ENCODE data around the gene SLC9A8.

Gene SLC9A8

DNA sequence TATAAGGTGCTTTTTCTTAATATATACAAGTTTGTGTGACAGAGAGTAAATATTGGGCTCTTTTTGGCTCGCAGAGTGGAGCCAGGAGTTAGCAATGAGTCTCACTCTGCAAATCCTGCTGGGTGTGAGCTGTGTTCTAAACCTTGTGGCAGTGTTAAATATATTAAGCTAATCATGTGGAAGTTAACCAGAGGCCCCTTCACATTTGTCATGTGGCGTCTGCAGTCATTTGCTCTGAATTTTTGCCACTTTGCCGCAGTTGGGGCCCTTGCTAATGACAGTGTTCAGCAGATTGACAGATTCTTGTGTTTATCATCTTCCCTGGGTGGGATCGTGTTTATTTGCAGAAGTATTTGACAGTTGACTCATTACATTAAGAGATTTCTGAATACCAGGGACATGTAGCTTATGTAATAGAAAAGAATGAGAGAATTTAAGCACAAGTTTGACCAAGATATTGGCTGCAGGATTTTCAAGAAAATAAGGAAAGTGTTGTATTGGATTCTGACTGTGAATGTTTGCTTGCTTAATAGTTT is 64.8 kb downstream of the SLC9A8 start:
- no peak for DNase-seq (ENCODE audit: low spot score)

DNA sequence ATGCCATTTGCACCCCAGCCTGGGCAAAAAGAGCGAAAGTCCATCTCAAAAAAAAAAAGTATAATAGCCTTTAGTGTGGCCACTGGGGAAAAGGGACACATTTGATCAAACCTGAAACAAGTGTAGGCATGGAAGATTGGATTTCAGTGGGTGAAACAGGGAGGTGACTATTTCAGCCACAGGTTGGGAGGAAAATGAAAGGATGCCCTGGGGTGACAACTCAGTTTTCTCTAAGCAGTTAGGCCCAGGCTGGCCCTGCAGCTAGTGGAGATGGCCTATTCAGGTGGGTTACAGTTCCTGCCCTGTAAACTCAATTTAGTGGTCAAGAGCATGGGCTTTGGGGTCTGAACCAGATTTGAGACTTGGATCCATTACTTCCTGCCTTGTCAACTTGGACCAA is 66.3 kb downstream of the SLC9A8 start:
- no peak for DNase-seq (ENCODE audit: low spot score)

DNA sequence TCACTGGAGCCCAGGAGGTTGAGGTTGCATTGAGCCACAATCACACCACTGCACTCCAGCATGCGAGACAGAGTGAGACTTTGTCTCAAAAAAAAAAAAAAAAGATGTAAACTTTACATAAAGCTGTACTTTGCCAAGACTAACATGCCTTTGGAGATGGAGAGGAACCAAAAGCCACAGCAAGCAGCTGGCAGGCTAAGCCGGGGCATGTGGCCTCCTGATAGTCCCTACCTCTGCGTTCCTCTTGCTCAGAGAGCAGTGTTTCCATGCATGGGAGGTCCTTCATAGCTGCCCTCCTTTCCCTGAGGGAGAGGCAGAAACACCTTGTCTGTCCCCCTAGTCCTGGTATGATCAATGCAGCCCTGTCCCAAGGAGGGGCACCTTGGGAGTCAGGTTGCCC is 67.5 kb downstream of the SLC9A8 start:
- DNase-seq (ENCODE audit: low spot score), result no peak

DNA sequence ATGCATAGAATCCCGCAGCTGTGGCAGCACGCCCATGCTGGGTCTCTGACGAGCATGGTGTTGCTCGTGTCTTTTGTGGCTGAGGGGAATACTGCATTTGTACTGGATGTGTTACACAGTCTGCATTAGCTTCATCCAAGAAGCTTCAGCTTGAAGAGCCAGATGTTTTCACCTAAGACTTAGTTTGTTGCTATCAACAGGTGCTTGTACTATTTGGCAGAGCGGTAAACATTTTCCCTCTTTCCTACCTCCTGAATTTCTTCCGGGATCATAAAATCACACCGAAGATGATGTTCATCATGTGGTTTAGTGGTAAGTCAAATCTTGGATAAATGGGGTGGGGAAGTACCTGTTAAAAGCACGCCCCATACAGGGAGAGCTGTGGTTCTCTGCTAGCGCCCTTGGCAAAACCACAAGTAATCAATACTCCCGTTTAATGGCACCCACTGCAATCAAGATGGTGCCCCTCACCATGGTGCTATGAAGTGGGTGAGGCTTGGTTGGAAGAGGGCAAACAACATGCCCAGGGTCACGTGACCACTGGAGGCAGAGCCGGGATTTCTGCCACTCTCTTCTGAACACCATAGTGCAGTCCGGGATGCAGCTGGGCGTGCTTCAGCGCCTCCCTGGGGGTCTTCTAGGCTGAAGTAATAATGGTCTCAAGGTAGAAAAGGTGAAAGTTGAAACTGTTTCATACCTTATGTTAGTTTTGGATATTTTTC is 68.3 kb downstream of the SLC9A8 start:
- no peak for DNase-seq (ENCODE audit: low spot score)

DNA sequence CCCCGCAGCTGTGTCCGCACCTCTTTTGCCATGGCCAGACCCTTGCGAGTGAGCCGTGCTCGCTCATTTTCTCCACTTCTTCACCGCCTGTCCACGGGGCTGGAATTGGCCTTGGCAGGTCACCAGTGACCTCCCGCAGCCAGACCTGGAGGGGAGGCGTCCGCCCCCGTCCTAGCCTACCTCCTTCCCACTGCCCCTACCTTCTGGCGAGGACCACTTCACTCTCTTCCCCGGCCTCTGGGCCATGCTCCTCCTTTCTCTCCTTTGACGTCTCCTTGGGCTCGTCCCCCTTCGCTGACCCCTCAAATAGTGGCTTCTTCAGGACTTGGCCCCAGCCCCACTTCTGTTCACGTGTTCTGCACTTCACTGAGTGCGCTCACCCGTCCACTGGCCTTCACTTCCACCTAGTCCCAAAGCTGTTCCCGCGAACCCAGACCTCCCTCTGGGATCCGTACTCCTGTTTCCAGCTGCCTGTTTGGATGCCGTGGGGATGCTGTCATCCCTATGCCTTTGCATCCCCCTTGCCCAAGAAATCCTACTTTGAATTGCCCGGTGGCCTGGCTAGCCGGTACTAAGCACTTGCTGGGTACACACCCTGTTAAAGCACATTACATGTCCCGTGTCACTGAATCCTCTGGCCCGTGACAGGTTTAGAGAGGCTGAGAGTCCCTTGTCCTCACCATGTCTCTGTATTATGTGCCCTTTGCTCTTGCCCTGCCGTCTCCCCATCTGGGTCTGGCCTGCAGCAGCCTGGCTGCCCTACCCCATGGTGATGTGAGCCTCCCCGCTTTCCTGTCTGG is 69.7 kb downstream of the SLC9A8 start:
- no peak for DNase-seq (ENCODE audit: low spot score)

DNA sequence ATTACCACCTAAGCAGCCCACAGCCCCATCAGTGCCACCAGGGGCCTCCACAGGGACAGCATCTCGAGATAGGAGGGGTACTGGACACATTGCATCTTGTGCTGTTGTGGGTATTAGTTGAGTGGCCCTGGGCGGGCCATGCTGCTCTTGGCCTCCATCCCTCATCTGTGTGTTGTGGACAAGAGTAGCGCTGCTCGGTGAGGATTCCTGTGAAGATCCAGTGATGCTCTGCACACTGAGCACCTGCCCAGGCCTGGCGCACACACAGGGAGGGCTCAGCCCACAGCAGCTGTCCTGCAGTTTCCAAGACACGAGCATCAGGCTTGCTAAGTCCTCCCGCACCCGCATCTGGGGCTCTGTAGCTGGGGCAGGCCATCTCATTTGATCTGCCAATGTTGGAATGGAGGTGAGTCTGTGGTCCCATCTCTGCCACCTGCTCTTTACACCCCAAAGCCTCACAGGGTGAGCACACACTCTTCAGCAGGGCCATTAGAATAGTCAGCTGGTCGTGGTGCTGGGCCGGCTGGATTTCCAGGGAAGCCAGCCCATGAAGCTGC is 70.7 kb downstream of the SLC9A8 start:
- DNase-seq (ENCODE audit: low spot score), result no peak

DNA sequence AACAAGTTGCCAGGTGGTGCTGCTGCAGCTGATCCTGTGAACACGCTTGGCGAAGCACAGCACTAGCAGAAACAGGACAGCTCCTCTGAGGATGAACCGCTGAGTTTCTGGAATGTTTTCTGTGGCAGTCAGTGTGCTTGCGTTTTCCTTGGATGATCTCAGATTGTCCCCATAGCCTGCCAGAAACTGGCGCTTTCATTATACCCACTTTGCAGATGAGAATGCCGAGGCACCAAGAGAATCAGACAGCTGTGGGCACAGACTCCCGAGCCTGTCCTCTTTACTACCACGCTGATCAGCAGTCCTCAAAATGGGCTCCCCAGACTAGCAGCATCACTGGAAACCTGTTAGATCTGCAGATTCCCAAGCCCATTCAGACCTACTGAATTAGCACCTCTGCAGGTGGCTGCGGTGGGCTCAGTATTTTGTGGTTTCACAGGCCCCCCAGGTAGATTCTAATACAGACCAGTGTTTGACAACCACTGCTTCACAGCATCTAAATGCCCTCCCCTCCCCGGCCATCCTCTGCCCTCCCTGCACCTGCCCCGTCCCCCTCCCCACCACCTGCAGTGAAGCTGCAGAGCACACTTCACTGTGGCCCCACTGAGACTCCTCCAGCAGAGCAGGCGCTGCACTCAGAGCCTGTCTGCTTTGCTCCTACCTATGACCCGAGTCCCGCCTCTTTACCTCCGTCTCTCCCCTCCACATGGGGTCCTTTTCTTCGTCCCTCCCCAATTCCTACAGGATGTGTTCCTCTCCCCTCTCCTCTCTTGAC is 73.1 kb downstream of the SLC9A8 start:
- DNase-seq (ENCODE audit: low spot score), result no peak

DNA sequence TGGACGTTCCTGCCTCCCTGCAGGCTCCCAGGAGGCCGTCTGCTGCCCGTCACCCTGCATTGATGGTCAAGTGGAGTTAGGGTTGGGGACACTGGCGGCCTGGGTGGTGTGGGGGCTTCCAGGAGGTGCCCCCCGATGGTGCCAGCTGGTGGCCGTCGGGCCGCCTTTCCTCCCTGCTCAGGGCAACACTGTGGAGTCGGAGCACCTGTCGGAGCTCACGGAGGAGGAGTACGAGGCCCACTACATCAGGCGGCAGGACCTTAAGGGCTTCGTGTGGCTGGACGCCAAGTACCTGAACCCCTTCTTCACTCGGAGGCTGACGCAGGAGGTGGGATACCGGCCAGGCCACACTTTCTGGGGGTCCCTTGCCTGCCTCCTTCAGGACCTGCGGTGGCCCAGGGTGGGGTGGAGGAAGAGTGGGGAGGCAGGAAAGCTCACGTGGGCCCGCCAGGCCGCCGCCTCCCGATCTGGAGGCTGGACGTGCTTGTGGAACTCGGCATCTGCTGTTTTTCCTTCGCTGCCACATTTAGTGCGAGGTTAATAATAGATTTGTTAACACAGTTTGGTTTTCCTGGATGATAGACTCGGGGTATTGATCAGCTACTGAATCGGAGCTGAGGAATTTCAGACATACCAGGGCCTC is 74.1 kb downstream of the SLC9A8 start:
- no peak for DNase-seq (ENCODE audit: low spot score)

DNA sequence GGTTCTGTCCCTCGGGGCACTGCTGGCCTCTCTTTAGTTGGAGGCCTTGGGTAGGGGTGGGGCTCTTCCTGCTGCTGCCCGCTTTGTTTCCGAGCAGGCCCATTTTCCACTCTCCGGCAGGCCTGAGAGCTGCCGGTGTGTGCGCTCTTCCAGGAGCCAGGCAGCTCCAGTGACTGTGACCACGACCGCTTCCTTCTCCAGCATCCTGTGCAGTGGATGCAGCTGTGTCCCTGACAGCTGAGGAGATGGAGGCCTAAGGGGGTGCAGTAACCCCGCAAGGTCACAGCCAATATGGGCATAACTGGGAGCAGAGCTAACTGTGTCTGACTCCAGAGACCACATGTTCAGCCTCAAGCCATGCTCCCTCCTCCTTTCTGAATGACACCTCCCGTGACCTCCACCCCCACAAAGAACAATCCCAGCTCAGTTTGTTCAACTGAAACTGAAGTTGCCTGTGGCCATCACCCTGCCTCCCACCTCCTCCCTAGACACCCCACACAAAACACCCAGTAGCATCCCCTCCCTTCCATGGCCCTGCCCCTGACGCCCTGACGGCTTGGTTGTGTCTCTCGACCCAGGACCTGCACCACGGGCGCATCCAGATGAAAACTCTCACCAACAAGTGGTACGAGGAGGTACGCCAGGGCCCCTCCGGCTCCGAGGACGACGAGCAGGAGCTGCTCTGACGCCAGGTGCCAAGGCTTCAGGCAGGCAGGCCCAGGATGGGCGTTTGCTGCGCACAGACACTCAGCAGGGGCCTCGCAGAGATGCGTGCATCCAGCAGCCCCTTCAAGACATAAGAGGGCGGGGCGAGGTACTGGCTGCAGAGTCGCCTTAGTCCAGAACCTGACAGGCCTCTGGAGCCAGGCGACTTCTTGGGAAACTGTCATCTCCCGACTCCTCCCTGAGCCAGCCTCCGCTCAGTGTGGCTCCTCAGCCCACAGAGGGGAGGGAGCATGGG is 74.9 kb downstream of the SLC9A8 start:
- no peak for DNase-seq (ENCODE audit: low spot score)

DNA sequence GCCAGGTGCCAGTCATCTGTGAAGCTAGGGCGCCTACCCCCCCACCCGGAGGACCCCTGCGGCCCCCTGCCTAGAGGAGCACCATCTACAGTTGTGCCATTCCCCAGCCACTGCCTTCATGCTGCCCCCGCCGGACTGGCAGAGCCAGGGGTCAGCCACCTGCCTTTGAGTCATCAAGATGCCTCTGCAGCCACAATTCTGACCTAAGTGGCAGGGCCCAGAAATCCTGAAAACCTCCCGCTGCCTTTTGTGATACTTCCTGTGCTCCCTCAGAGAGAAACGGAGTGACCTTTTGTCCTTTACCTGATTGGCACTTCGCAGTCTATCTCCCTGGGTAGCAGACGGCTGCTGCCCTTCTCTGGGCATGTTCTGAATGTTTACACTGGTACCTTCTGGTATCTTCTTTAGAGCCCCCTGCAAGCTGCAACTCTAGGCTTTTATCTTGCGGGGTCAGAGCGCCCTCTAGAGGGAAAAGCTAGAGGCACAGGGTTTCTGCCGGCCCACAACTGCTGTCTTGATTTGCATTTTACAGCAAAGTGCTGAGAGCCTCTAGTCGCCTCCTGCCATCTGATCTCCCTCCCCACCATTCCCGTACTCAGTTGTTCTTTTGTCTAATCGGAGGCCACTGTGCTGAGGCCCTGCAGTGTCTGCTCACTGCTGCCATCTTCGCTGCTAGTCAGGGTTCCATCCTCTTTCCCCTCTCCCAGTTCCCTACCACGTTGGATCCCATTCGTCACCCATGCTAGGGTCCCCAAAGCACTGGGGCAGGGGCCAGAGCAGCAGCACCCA is 75.8 kb downstream of the SLC9A8 start:
- peak; percentile 77 for DNase-seq (ENCODE audit: low spot score)

DNA sequence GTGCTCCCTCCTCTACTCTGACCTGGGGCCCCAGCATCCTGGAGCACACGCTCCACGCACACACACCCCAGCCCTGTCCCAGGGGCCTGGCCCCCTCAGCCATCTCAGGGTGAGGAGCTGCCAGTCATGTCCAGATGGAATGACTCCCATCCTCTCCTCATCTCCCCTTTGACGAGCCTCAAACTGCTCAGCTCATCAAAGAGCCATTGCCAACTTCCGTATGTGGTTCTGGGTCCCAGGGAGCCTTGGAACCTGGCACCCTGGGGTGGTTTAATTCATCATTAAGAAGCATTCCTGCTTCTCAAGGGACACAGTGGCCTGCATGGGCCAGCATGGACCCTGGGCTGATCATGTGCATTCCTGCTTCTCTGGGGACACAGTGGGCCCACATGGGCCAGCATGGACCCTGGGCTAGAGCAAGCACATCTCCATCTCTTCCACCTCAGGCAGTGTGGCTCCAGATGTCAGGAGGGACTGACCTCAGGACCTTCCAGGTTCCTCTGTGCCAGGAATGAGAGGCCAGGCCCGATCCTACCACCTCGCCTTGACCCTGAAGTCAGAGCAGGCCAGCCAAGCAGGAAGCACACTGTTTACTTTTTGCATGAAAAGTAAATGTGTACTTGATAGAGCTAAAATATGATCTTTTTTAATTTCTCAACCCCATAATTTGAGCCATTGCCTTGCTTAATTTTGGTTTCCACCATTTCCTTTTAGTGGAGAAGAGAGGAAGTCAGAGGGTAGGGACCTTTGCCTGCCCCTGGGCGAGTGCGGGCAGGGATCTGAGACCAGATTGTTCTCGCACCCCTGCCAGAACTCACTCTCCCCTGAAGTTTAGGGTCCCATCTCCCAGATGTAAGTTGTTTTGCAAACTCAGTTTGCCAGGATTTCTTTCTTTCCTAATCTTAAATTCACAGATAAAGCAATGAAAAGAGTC is 76.6 kb downstream of the SLC9A8 start:
- DNase-seq (ENCODE audit: low spot score), result no peak

DNA sequence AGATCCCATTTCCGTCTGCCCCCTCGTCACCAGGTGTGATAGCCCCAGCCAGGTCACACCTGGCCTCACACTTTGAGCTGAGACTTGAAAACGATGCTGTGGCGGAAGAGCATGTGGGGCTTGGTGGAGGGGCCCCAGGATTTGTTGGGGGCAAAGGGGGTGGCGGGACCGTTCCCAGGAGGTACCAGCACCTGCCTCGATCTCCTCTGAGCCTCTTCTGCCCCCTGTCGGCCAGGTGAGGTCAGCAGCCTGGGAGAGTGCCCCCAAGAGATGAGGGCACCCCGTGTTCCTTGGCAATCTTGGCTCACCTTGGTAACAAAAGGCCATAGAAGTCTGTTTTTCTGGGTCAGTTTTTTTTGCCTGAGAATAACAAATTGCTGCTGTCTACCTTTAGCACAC is 77.3 kb downstream of the SLC9A8 start:
- DNase-seq (ENCODE audit: low spot score), result no peak

DNA sequence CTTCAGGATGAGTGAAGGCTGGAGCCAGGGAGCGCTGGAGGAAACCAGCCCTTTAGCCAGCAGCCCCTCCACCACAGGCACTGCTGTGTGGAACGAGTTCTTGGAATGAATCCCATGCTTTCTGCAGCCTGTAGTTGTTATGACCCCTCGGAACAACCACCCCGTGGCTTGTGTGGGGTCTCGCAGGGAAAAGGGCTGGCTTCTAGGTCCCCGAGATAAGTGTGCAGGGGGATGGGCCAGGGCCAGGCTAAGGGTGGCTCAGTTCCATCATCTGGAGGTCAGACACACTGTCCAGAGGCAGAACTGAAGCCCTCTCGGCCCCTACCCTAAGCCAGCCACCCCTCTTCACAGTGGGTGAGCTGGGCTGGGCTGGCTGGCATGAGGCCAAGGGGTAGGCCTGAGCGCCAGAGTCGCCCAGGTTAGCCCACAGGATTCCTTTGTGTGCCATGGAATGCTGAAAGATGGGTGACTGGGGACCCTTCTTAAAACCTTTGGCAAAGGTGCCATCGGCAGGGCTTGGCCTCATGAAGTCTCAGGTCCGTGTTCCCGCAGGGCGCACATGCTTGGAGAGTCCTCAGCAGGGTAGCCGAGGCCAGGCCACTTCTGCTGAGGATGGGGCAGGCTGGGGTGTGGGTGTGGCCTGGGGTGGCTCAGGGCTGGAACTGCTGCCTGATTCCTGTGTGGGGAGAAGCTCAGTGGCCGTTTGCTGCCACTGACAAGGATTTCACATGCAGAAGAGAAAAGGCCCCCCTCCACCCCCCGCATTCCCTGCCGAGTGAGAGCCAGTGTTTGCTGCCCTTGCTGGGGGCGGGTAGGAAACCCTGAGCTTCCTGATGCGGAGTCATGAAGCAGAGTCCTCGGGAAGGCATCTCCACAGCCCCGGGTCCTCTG is 78.1 kb downstream of the SLC9A8 start:
- DNase-seq (ENCODE audit: low spot score), result no peak

DNA sequence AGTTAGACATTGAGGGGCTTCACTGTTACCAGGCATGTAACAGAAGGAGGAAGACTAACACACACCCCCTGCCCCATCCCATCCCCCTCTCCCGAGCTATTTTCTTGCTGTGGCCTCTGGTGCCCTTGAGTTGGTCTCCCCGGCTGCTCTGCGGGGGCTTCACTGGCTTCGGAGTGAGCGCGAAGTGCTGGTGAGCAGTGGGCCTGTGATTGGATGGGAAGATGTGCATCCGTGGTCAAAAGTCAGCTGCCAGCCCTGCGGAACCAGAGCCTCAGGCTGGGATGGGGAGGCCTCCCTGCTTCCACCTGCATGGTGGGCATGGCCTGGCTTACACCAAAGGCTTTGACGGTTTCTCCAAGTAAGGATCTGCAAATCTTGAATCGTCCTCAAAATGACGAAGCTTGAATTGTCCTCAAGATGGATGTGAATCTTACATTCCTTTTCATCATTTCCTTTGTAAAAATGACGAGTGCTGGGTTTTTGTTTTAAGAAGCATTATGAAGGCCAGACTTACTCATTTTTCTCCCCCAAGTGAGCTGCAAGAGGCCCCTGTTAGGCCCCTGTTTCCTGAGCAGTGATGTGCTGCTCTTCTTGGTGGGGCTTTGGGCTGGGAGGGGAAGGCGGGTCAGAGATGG is 79.0 kb downstream of the SLC9A8 start:
- DNase-seq (ENCODE audit: low spot score), result no peak

DNA sequence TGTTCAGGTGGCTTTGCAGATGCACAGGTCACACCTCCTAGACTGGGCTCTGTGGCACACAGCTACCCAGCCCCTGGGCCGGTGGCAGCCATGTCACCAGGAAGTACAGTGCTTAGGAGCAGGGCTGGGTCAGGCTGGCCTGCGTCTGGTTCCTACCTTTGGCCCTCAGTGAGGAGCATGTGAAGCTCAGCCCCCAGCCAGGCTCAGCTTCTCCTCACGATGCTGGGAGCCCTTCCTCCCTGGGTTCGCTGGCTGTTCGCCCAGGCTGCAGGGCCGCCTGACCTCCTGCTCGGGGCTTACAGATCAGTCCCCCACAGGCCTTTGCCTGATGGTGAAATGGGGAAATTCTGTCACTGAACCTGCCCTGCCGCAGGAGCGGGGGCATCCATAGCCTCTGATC is 79.6 kb downstream of the SLC9A8 start:
- DNase-seq (ENCODE audit: low spot score), result no peak

DNA sequence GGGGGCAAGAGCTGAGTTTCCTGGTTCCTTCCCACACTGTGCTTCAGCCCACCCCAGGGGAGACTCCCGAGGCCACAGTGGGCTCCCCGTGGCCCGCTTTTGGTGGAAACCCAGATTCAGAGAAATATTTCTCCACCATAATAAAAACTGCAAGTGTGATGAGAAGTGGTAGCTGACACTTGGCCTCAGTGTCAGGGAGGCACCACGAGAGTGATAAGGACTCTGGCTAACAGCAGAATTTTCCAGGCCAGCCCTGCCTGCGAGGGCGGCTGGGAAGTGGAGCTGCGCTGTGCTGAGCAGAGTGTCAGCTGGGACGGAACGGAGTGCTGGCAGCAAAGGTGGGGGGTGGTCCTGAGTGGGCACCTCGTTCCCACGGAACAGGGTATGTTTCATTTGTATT is 80.2 kb downstream of the SLC9A8 start:
- DNase-seq (ENCODE audit: low spot score), result no peak
